Naive B cell (primary cell): ENCODE data around the gene KITLG. TPM values are rescaled to one million over a fixed set of nuclear protein-coding genes. Genes with fewer than 3 reads are reported as not detected.
"Not testable (repeated sequence)": the region's sequence is repeated elsewhere in the genome, so short reads cannot be mapped to it uniquely, and the experiment has no call there.

Experiments
- ATAC-seq, 2 donors: fragments of 150-1000 bp; cut with Tn5 transposase; 2 replicates each; pipeline ENCODE4 v1.10.0; 2021; ENCODE audit warnings: low read depth in 2 of 2, mild to moderate bottlenecking in 2 of 2, moderate library complexity in 2 of 2
- DNase-seq: peaks from one replicate; pipeline ENCODE4 v3.0.0; 2022
- H3K27ac Mint-ChIP-seq, 6 donors: one replicate each; pipeline ENCODE4 v1.8.0; 2020 to 2022; ENCODE audit warnings: mild to moderate bottlenecking in 6 of 6, mixed read lengths in 6 of 6, moderate library complexity in 5 of 6, inconsistent platforms in 2 of 6
- H3K27me3 Mint-ChIP-seq, 3 donors: one replicate each; pipeline ENCODE4 v1.8.0; 2021 to 2022; ENCODE audit warnings: mixed read lengths in 3 of 3, mild to moderate bottlenecking in 1 of 3
- H3K36me3 Mint-ChIP-seq, 2 donors: one replicate each; pipeline ENCODE4 v1.8.0; 2020 to 2022; ENCODE audit warnings: mixed read lengths in 2 of 2, inconsistent platforms in 1 of 2, mild to moderate bottlenecking in 1 of 2
- H3K4me1 Mint-ChIP-seq, 3 donors: one replicate each; pipeline ENCODE4 v1.8.0; 2020 to 2022; ENCODE audit warnings: mixed read lengths in 3 of 3, inconsistent platforms in 1 of 3, mild to moderate bottlenecking in 1 of 3, moderate library complexity in 1 of 3
- H3K4me3 Mint-ChIP-seq, 8 donors: one replicate each; pipeline ENCODE4 v1.8.0; 2020 to 2022; ENCODE audit warnings: mild to moderate bottlenecking in 8 of 8, mixed read lengths in 8 of 8, moderate library complexity in 8 of 8, inconsistent platforms in 2 of 8
- H3K9me3 Mint-ChIP-seq, 7 donors: one replicate each; pipeline ENCODE4 v1.8.0; 2020 to 2022; ENCODE audit warnings: mixed read lengths in 7 of 7, mild to moderate bottlenecking in 5 of 7, inconsistent platforms in 2 of 7, moderate library complexity in 1 of 7
- polyA plus RNA-seq, 6 donors: library from polyadenylated mRNA; unstranded; fragments of 300-500 nt; fragmentation: Illumina TruSeq; gene quantifications; one replicate each; pipeline ENCODE4 v1.2.3, GENCODE V29; 2021; ENCODE audit warnings: low read depth in 6 of 6

Gene KITLG
- polyA plus RNA-seq, 6 donors from 2014 or later, result not detected

DNA sequence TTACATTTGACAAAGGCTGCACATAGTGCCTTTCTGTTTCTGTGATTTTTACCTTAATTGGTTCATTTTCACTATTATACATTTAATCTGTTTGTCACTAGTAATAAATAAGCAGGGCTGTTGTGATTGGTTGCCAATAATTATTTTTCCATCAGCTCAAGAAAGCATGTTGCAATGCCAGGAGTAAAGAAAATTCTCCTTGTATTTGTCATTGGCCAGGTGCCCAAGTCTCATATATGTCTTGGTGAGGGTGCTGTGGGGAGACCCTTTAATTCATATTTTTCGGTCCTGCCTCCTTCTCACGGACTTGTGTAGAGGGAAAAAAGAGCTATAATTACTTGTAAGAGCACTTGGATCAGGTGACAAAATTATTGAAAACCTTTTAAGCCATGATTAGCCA, 108.0 kb downstream of the KITLG start:
- Mint-ChIP-seq H3K27ac (no peak overlapping the region), H3K4me1 (no peaks in the 10 kb centered on the region), H3K27me3 (no peaks in the 10 kb centered on the region), H3K9me3 (peaks cover 0 to 22% (median 5%) of the 10 kb centered on the region in 7 donors), H3K36me3 (no peaks in the 10 kb centered on the region), H3K4me3 (no peak overlapping the region)
- ATAC-seq (no peak), DNase-seq (no peak)

DNA sequence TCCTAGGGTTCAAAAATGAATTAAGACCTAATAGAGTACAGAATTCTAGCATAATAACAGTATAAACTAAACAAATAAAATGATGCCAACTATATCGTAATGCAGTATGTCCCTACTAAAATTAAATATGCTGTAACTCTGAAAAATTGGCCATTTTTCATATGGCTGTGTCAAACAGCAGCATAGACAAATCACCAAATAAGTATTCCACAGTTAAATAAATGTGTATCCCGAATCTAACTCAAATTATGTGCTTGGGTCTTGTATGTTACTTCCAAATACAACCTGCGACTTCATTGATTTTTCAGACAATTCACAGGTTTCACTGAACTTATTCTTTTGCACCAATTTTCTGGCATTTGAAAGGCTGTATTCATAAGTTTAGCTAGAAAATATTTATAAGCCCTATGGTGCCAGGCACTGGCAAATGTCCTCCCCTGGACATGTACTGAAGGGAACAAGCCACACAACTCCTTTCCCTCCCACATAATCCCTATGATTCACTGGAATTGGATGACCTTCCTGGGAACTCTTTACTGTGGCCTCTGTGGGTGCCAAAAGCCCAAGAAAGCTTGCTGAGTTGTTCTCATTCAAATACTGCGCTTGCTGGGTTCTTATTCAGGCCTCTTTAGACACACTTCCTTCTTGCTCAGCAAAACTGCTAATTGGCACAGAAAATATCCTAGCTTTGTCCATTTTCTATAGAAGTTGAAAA, 108.8 kb downstream of the KITLG start:
- Mint-ChIP-seq H3K27me3 (no peaks in the 10 kb centered on the region), H3K9me3 (peaks cover 0 to 16% (median 5%) of the 10 kb centered on the region in 7 donors)
- no peak for ATAC-seq

DNA sequence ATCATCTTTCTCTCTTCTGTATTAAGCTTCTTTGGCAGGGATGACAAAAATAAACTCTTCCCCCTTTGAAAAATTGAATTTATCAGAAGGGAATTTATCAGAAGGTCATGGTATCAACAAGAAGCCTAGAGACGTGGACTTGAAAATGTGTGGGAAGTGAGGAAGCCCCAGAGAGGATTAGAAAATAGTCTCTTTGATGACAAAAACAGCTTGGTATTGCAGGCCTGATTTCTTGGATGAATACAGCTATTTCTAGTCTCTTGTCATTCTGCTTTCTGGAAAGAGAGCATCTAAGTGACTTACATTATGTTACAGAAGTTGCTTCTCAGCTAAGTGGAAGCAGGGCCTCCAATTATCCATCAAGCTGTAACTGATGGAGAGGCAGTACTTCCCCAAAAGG, 111.1 kb downstream of the KITLG start:
- Mint-ChIP-seq H3K27ac (no peak overlapping the region), H3K9me3 (peaks cover 0 to 13% (median 5%) of the 10 kb centered on the region in 7 donors), H3K27me3 (no peaks in the 10 kb centered on the region), H3K4me3 (no peak overlapping the region), H3K36me3 (no peaks in the 10 kb centered on the region), H3K4me1 (no peaks in the 10 kb centered on the region)
- DNase-seq (no peak), ATAC-seq (no peak)

More for the DNA sequence above, 108.8 kb downstream of the KITLG start:
- H3K4me1 Mint-ChIP-seq, result no peaks in the 10 kb centered on the region
- no peak overlapping the region for H3K27ac Mint-ChIP-seq
- DNase-seq, result no peak
- no peak overlapping the region for H3K4me3 Mint-ChIP-seq
- no peaks in the 10 kb centered on the region for H3K36me3 Mint-ChIP-seq

DNA sequence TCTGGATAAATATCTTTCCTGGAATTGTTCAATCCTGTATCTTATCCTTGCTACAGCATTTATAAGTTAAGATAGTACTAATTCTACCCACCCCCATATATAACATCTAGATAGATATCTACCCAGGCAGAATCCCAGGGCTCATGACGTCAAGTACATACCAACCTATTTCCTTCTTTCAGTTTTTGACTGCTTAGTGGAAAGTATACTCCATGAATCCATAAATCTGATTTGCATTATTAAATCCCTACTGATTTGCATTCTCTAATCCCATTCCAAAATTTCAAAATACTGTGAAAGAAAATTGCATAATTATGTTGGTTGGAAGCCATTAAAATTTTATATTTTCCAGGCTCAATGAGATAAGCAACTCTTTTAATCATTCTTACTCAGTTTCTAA, 111.7 kb downstream of the KITLG start:
- DNase-seq (no peak), ATAC-seq (no peak)
- no peaks in the 10 kb centered on the region for H3K36me3 Mint-ChIP-seq
- H3K4me3 Mint-ChIP-seq, result no peak overlapping the region
- no peaks in the 10 kb centered on the region for H3K27me3 Mint-ChIP-seq
- H3K4me1 Mint-ChIP-seq, result no peaks in the 10 kb centered on the region
- peaks cover 0 to 13% (median 5%) of the 10 kb centered on the region in 7 donors for H3K9me3 Mint-ChIP-seq
- no peak overlapping the region for H3K27ac Mint-ChIP-seq

- DNase-seq, H3K27ac Mint-ChIP-seq, ATAC-seq, H3K27me3 Mint-ChIP-seq, H3K4me3 Mint-ChIP-seq, H3K4me1 Mint-ChIP-seq, H3K36me3 Mint-ChIP-seq: not testable (repeated sequence)
- H3K9me3 Mint-ChIP-seq, result peaks cover 0 to 13% (median 5%) of the 10 kb centered on the region in 7 donors
Measured at GRCh38 chr12:88466708-88467107, 113.6 kb downstream of the KITLG start.

DNA sequence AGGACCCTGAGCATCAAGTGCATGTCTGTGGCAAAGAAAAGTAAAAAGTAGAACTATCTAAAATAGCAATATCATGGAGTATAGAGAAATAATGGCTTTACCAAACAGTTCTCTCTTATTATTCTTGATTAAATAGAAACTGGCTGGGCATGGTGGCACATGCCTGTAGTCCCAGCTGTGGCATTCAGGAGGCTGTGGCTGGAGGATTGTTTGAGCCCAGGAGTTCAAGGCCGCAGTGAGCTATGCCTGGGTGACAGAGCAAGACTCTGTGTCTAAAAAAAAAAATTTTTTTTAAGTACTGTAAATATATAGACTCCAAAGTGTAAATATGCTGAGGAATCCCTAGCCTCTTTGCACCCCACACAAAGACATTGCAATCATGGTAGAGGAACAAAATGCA, 121.9 kb downstream of the KITLG start:
- peaks cover 0 to 6% (median 4%) of the 10 kb centered on the region in 7 donors for H3K9me3 Mint-ChIP-seq
- H3K4me3 Mint-ChIP-seq, result no peak overlapping the region
- ATAC-seq (no peak), DNase-seq (no peak)
- no peaks in the 10 kb centered on the region for H3K4me1 Mint-ChIP-seq
- H3K36me3 Mint-ChIP-seq, result no peaks in the 10 kb centered on the region
- no peak overlapping the region for H3K27ac Mint-ChIP-seq
- H3K27me3 Mint-ChIP-seq, result no peaks in the 10 kb centered on the region

GRCh38 chr12:88453323-88453722, 126.9 kb downstream of the KITLG start:
- peaks cover 0 to 8% (median 0%) of the 10 kb centered on the region in 7 donors for H3K9me3 Mint-ChIP-seq
- ATAC-seq, result no peak
- H3K36me3 Mint-ChIP-seq, result no peaks in the 10 kb centered on the region
- no peak for DNase-seq
- no peaks in the 10 kb centered on the region for H3K4me1 Mint-ChIP-seq
- H3K4me3 Mint-ChIP-seq, result no peak overlapping the region
- H3K27me3 Mint-ChIP-seq, result no peaks in the 10 kb centered on the region
- H3K27ac Mint-ChIP-seq, result no peak overlapping the region

- H3K4me3 Mint-ChIP-seq, result no peak overlapping the region
- no peaks in the 10 kb centered on the region for H3K4me1 Mint-ChIP-seq
- no peaks in the 10 kb centered on the region for H3K36me3 Mint-ChIP-seq
- peaks cover 0 to 8% (median 0%) of the 10 kb centered on the region in 7 donors for H3K9me3 Mint-ChIP-seq
- no peaks in the 10 kb centered on the region for H3K27me3 Mint-ChIP-seq
- no peak for ATAC-seq
- no peak overlapping the region for H3K27ac Mint-ChIP-seq
- no peak for DNase-seq
Measured at GRCh38 chr12:88451205-88451604, 129.1 kb downstream of the KITLG start.

DNA sequence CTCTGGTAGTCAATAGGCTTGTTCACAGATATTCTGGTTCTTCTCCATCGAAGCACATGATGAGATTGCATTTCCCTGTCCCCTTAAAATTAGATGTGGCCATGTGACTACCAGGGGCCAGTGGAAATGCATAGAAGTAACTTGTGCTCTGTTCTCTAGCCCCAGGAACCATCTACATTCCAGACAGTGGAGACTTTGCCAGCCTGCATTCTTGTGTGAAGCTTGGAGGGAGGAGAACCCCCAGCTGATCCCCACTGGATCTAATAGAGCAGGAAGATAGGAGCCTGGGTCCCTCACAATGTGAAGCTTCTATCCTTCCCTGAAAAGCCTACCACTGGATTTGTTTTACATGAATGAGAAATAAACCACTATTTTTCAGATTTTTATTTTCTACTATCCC, 130.1 kb downstream of the KITLG start:
- ATAC-seq, result no peak

DNA sequence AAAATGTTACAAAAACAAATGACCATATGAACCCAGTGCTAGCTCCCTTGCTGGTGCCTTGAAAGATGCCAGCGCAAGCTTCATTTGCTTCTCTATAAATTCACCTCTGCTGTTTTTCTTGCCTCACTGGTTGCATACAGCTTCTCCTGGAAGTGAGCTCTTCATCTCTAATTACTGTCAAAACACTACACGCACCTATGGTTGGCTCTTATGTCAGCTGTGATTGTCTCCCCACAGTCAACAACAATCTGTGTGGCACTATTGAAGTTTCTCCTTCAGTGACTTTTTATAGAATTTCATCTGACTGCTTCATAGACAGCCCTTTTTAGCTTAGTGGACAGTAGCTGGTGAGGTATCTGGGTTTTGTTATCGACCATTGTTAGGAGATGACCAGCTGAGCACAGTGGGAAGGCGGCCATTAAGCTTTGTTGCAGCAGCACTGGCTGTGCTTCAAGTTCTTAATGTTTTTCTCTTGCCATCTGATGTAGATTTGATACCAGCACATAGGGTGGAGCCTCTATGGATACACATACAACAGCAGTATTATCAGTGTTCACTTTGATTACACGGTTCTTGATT, 131.8 kb downstream of the KITLG start:
- H3K9me3 Mint-ChIP-seq, result peaks cover 0 to 4% (median 0%) of the 10 kb centered on the region in 7 donors
- no peaks in the 10 kb centered on the region for H3K36me3 Mint-ChIP-seq
- H3K4me1 Mint-ChIP-seq, result no peaks in the 10 kb centered on the region
- H3K27ac Mint-ChIP-seq, result no peak overlapping the region
- ATAC-seq (no peak), DNase-seq (no peak)
- H3K27me3 Mint-ChIP-seq, result no peaks in the 10 kb centered on the region
- H3K4me3 Mint-ChIP-seq, result no peak overlapping the region

More for the DNA sequence above, 130.1 kb downstream of the KITLG start:
- H3K27me3 Mint-ChIP-seq, result no peaks in the 10 kb centered on the region
- no peaks in the 10 kb centered on the region for H3K36me3 Mint-ChIP-seq
- DNase-seq, result no peak
- no peaks in the 10 kb centered on the region for H3K4me1 Mint-ChIP-seq
- no peak overlapping the region for H3K27ac Mint-ChIP-seq
- peaks cover 0 to 8% (median 0%) of the 10 kb centered on the region in 7 donors for H3K9me3 Mint-ChIP-seq
- H3K4me3 Mint-ChIP-seq, result no peak overlapping the region

DNA sequence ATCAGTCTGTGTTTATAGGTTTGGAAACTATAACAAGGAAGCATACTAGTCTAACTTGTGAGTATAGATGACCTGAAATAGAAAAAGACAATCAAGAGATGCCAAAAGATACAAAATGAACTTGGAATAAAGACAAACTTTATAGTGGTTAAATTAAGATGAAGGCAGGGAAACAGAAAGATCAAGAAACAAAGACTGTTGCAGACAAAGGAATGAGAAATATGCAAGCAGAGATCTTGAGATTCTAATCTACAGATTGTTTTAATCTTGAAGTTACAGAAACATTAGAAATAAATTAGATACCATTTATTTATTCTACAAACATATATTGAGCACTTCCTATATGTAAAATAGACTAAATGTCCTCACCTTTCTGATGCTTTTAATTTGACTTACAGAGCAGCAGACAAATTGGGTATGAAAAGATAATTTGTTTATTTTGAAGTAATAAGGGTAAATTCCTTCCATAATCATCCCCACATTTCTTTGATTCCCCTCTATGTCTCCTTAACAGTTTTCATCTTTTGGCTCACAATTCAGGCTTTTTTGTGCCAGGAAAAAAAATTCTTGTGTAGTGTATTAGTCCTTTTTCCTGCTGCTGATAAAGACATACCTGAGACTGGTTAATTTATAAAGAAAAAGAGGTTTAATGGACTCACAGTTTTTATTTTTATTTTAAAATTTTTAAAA, 134.4 kb downstream of the KITLG start:
- H3K27me3 Mint-ChIP-seq, result no peaks in the 10 kb centered on the region
- H3K4me1 Mint-ChIP-seq, result no peaks in the 10 kb centered on the region
- H3K27ac Mint-ChIP-seq, result no peak overlapping the region
- no peak for DNase-seq
- no peaks in the 10 kb centered on the region for H3K36me3 Mint-ChIP-seq
- no peak overlapping the region for H3K4me3 Mint-ChIP-seq
- ATAC-seq, result no peak
- H3K9me3 Mint-ChIP-seq, result peaks cover 0 to 5% (median 0%) of the 10 kb centered on the region in 7 donors

DNA sequence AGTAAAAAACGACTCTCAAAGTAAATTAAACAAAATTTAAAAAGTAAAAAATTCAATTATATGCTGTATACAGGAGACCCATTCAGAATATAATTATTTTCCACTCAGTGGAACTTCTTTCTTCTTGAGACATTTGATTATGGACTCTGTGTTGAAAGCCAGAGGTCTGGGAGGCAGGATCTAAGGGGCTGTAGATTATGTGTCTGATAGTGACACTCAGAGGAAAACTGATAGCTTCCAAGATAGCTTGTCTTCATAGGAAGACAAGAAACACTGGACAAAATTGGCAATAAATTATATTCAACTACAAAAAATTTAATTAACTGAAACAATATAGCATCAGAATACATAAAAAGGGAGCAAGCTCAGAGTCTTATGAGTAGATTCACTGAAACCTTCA, 135.8 kb downstream of the KITLG start:
- no peak for ATAC-seq
- DNase-seq, result no peak
- Mint-ChIP-seq H3K4me1 (no peaks in the 10 kb centered on the region), H3K4me3 (no peak overlapping the region), H3K27ac (no peak overlapping the region), H3K36me3 (no peaks in the 10 kb centered on the region), H3K27me3 (no peaks in the 10 kb centered on the region), H3K9me3 (peaks cover 0 to 5% (median 0%) of the 10 kb centered on the region in 7 donors)
